ENCODE measurements around the gene STX12.

- TF ChIP-seq POLR2A (IDR thresholded peaks at IDR 0.05), result no peak
- TF ChIP-seq CTCF (IDR thresholded peaks at IDR 0.05), result no peak
Observed at GRCh38 chr1:27858949-27859576, 86.0 kb downstream of the STX12 start.
